ENCODE results near the gene ACAA1.

Gene ACAA1

DNA sequence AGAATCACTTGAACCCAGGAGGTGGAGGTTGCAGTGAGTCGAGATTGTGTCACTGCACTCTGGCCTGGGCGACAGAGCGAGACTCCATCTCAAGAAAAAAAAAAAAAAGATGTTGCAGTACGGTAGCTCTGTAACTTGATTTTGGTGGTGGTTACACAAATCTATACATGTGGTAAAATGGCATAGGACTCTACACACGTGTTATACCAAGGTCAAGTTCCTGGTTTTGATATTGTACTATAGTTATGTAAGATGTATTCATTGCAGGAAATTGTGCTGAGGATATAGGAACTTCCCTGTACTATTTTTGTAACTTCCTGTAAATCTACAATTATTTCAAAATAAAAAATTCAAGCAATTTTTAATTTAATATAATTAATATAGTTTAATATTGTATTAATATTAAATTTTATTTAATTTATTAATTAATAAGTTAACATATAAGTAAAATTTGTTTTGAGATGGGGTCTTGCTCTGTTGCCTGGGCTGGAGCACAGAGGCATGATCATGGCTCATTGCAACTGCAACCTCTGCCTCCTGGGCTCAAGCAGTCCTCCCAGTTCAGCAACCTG, 11.5 kb upstream of the ACAA1 start:
- DNase-seq (ENCODE audit: low read depth) = no peak
- no peak overlapping the region for H3K4me3 ChIP-seq (replicated peaks; ENCODE audit: low read depth, low read length)
- TF ChIP-seq, protein P1, sequence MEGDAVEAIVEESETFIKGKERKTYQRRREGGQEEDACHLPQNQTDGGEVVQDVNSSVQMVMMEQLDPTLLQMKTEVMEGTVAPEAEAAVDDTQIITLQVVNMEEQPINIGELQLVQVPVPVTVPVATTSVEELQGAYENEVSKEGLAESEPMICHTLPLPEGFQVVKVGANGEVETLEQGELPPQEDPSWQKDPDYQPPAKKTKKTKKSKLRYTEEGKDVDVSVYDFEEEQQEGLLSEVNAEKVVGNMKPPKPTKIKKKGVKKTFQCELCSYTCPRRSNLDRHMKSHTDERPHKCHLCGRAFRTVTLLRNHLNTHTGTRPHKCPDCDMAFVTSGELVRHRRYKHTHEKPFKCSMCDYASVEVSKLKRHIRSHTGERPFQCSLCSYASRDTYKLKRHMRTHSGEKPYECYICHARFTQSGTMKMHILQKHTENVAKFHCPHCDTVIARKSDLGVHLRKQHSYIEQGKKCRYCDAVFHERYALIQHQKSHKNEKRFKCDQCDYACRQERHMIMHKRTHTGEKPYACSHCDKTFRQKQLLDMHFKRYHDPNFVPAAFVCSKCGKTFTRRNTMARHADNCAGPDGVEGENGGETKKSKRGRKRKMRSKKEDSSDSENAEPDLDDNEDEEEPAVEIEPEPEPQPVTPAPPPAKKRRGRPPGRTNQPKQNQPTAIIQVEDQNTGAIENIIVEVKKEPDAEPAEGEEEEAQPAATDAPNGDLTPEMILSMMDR (IDR thresholded peaks at IDR 0.05; ENCODE audit: low read length, missing control alignments) = no peak

DNA sequence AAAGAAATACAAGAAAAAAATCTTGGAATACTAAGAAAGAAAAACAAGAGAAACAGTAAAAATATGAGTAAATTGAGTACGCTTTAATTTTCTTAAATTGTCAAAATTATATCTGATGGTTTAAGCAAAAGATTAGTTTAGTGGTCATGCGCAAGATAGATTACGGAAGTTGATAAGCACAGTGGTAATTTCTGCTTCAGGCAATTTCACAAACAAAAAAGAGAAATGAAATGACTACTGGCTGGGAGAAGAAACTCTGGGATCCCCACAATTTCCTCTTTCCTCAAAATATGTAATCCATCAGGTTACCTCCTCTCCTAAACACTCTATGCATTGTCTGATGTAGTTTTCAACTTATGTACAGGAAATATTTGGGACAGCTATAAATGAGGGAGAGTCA, 10.5 kb upstream of the ACAA1 start:
- no peak for DNase-seq (ENCODE audit: low read depth)
- TF ChIP-seq, protein P1 (IDR thresholded peaks at IDR 0.05; ENCODE audit: low read length, missing control alignments) = no peak
- H3K4me3 ChIP-seq (replicated peaks; ENCODE audit: low read depth, low read length) = no peak overlapping the region

DNA sequence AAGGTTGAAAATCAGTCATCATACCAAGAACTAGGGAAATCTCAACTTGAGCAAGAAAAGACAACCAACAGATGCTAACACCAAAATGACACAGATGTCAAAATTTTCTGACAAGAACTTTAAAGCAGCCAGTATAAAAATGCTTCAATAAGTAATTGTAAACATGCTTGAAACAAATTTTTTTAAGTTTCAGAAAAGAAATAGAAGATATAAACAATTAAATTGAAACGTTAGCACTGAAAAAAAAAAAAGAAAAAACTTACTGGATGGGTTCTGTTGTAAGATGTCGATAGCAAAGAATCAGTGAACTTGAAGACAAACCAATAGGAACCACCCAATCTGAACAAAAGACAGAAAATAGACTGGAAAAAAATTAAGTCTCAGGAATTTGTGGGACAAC, 9.6 kb upstream of the ACAA1 start:
- TF ChIP-seq, protein P1 (IDR thresholded peaks at IDR 0.05; ENCODE audit: low read length, missing control alignments) = no peak
- no peak overlapping the region for H3K4me3 ChIP-seq (replicated peaks; ENCODE audit: low read depth, low read length)
- DNase-seq (ENCODE audit: low read depth) = no peak

DNA sequence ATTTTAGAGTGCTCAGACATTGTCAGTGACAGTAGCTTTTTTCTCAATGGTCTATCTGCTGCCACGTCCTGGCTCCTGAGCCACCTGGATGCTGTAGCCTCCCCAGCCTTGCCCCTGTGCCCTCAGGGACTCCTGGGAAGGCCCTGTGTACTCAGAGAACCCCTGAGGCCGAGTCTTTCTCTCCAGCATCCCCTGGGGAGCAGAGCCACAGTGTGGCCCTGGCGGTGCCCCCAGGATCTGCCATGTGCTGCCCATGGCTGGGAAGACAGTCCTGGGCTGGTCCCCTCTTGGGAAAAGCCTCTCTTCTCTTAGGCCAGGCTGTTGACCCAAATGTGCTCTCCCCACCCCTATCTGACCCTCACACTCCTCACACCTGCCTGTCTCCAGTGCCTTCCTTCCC, 6.6 kb upstream of the ACAA1 start:
- TF ChIP-seq, protein P1 (IDR thresholded peaks at IDR 0.05; ENCODE audit: low read length, missing control alignments) = no peak
- no peak for DNase-seq (ENCODE audit: low read depth)

DNA sequence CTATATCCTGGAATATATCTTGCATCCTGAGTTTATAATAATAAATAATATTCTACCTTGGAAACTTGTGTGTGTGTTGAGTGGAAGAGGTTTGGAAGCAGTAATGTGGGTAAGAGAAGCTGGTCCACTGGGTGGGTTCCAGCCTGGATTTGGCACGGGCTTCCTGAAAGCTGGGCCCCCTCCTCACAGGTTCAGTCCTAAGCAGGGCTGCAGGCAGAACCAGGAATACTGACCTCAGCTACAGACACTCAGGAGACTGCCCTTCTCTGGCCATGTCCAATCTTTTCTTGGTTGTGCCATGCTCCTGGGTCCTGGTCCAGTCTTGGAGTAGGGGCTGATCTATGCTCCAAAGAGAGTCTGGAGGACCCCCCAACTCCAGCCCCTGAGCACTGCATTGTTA, 6.0 kb upstream of the ACAA1 start:
- TF ChIP-seq, protein P1 (IDR thresholded peaks at IDR 0.05; ENCODE audit: low read length, missing control alignments) = no peak
- no peak overlapping the region for H3K4me3 ChIP-seq (replicated peaks; ENCODE audit: low read depth, low read length)
- no peak for DNase-seq (ENCODE audit: low read depth)

More for the DNA sequence above, 6.6 kb upstream of the ACAA1 start:
- no peak overlapping the region for H3K4me3 ChIP-seq (replicated peaks; ENCODE audit: low read depth, low read length)

DNA sequence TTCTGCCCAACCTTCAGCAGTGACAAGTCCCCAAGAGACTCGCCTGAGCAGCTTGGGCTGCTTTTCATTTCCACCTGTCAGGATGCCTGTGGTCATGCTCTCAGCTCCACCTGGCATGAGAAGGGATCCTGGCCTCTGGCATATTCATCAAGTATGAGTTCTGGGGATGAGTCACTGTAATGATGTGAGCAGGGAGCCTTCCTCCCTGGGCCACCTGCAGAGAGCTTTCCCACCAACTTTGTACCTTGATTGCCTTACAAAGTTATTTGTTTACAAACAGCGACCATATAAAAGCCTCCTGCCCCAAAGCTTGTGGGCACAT, 5.0 kb upstream of the ACAA1 start:
- no peak for DNase-seq (ENCODE audit: low read depth)

More for the DNA sequence above, 5.0 kb upstream of the ACAA1 start:
- TF ChIP-seq, protein P1 (IDR thresholded peaks at IDR 0.05; ENCODE audit: low read length, missing control alignments) = no peak
- H3K4me3 ChIP-seq (replicated peaks; ENCODE audit: low read depth, low read length) = no peak overlapping the region

All from fibroblast of pulmonary artery (primary cell).